ENCODE data around the gene NLGN4X.

NLGN4X gene

DNA sequence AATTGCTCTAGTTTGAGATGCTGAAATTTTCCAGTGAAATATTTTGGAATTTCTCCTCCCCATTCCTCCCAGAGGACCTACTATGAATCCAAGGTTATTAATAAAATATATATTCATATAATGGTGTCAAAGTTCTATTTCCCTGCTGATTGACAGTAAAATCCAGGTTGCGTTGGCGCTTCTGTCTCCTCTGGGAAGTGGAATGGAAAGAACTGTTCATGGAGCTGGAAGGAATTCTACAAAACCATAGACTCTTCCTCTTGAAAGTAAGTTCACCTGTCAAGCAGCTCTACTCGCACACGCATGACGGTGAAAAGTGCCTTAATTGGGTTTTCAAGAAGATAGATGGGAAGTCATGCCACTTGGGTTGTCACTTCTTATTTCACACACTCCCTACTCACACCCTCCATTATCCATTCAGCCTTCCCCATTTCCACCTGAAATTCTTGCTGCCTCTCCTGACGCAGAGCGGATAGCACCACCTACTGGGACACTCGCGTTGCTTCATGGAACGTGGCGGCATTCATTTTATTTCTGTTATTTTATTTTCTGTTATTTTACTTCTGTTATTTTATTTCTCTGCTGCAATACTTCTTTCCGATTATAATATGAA, 351.6 kb downstream of the NLGN4X start:
- in situ Hi-C loops (cut with MboI; ENCODE audit: low sequenced_read_pairs): no loop called here

DNA sequence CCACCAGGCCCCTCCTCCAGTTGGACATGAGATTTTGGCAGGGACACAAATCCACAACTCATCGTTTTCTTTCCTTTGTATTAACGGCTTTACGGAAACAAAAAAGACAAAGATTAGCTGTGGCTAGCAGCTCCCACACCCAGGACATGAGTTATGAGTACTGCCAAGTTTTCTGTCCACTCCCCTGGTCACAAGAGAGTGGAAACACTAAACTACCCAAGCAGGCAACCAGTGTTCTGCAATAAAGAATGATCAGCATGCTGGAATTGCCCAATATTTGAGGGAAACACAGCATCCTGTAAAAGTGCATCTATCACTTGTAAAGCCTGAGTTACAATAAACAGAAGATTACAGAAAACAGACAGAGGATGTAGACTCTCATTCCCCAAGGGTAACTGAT, 358.4 kb downstream of the NLGN4X start:
- in situ Hi-C loops (cut with MboI; ENCODE audit: low sequenced_read_pairs): no loop called here

DNA sequence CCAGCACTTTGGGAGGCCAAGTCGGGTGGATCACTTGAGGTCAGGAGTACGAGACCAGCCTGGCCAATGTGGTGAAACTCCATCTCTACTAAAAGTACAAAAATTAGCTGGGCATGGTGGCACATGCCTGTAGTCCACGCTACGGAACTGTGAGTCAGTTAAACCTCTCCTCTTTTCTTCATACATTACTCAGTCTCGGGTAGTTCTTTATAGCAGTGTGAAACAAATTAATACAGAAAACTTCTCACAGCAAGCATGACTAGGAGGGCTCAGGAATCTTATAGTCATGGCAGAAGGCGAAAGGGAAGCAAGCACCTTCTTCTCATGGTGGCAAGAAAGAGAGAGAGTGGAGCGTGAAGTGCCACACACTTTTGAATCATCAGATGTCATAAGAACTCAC, 358.9 kb downstream of the NLGN4X start:
- in situ Hi-C loops (cut with MboI; ENCODE audit: low sequenced_read_pairs): no loop called here

DNA sequence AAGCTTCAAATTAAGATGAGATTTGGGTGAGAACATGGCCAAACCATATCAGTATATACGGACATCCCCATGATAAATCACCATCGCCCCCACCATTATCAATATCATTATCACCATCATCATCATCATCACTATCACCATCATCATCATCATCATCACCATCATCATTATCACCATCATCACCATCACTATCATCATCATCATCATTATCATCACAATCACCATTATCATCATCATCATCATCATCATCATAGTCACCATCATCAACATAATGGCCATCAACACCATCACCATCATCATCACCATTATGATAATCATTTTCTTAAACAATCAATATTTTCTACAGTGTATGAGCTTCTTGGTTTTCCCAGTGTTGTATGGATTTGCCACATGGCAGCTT, 360.9 kb downstream of the NLGN4X start:
- in situ Hi-C loops (cut with MboI; ENCODE audit: low sequenced_read_pairs): no loop called here

DNA sequence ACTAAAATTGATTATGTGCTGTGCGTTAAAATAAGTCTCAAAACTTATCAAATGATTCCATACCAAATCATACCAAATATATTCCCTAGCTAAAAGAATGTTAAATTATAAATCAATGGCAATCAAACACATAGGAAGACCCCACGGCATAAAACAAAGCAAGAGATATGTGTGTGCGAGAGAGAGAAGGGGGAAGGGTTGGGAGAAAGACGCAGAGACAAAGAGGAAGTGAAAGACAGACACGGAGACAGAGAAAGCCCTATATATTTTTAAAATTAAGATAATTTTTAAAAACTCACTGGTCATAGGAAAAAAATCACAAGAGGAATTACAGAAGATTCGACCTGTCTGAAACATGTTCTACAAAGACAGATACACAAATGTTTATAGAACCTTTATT, 371.4 kb downstream of the NLGN4X start:
- in situ Hi-C loops (cut with MboI; ENCODE audit: low sequenced_read_pairs): no loop called here

DNA sequence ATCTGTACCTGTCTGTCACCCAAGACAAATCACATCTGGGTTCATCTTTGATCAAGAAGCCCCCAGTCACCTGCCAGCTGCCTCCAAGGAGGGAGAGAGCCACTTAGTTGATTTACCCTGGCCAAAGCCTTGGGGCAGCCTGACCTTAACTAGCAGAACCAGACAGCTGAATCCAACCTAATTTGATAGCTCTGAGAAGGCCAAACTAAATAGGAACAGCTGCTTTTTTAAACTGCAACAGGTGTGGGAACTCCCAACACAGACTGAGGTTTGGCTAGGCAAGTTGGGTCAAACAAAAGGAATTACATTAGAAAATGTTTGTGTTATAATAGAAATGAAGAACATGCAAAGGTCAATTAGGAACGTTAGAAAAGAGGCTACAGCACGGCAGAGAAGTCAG, 375.7 kb downstream of the NLGN4X start:
- in situ Hi-C loops (cut with MboI; ENCODE audit: low sequenced_read_pairs): no loop called here

DNA sequence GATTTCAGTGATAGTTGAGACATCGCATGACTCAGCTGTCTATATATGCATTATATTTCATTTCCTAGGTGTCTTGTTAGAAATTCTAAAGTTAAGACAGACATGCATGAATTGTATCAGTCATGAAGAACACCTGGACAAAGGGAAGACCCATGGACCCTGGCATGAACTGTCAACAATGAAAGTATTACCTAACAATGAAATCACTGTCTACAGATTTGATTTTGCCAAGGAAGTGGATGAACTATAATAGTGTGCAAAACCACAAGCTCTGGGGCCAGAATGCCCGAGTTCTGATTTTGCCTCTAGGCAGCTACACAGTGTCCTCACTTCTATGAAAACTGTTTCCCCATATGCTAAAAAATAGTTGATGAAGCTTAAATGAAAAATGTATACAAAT, 386.1 kb downstream of the NLGN4X start:
- in situ Hi-C loops (cut with MboI; ENCODE audit: low sequenced_read_pairs): no loop called here
